Ovary (tissue), 9 donors: Measurements from ENCODE around the gene TIMM21. TPM values are rescaled to one million over a fixed set of nuclear protein-coding genes. Genes with fewer than 3 reads are reported as not detected.

Source experiments
- DNase-seq, 5 donors: peaks; one replicate each; pipeline ENCODE4 v3.0.0-alpha.2; 2019 to 2020
- H3K27ac ChIP-seq, 2 donors: fragments of 200-600 bp; one replicate each; pipeline versions ENCODE4 v1.5.1 to v1.8.0; 2019 to 2022
- H3K27me3 ChIP-seq: fragments of 200-600 bp; one replicate; pipeline ENCODE4 v1.8.0; 2022
- H3K36me3 ChIP-seq: fragments of 200-600 bp; sonication (generic); one replicate; pipeline ENCODE4 v1.5.1; 2019
- H3K4me1 ChIP-seq: one replicate; pipeline ENCODE4 v1.8.1; 2013; ENCODE audit warnings: mild to moderate bottlenecking, moderate library complexity; ENCODE audit not compliant: insufficient read depth
- H3K4me3 ChIP-seq: fragments of 200-600 bp; sonication (generic); one replicate; pipeline ENCODE4 v1.5.1; 2017
- H3K9me3 ChIP-seq, 2 donors: fragments of 200-600 bp in 1 of 2; sonication (generic) in 1 of 2; one replicate each; pipeline versions ENCODE4 v1.5.1 to v1.8.1; 2013 to 2019; ENCODE audit warnings: mild to moderate bottlenecking in 1 of 2, moderate library complexity in 1 of 2
- EP300 ChIP-seq: sonication (generic); formaldehyde crosslinking; IDR thresholded peaks from one replicate; pipeline ENCODE4 v1.6.1; 2017; ENCODE audit warnings: antibody characterized with exemption
- POLR2A ChIP-seq: fragments of 450-650 bp; IDR thresholded peaks from one replicate; pipeline ENCODE4 v1.6.1; 2017; ENCODE audit warnings: antibody characterized with exemption, mild to moderate bottlenecking, moderate library complexity
- WGBS, 3 donors: extraction: QIAGEN DNeasy Blood & Tissue Kit in 1 of 3; methylation state at CpG; one replicate each; pipeline versions ENCODE4 v1.1.5 to v1.1.7; 2013 to 2017; 5-methylcytosine and 5-hydroxymethylcytosine counted together
- intact Hi-C, 4 donors: fragments of 100-400 bp; cut with DNase I; formaldehyde crosslinking; loops; one replicate each; pipeline versions ENCODE4 v1.11.0 to v1.15.1; 2022 to 2023
- polyA plus RNA-seq, 2 donors: library from polyadenylated mRNA; stranded (reverse); fragments of 200-250 nt in 1 of 2; fragments of 350-450 nt in 1 of 2; fragmentation: Illumina TruSeq in 1 of 2; extraction: RNeasy Lipid Tissue Mini Kit (QIAGEN cat#74804) in 1 of 2; gene quantifications; one replicate each; pipeline ENCODE4 v1.2.3, GENCODE V29; 2013 to 2014
- total RNA-seq, 7 donors: library from RNA; depleted of rRNA in 2 of 7; stranded (reverse); fragments of >200 nt in 2 of 7; fragmentation: NEBNext Ultra II Directional in 3 of 7; extraction: Animal tissue kit (Norgen Biotek cat#: 25700) in 3 of 7; gene quantifications; one replicate each; pipeline versions ENCODE4 v1.1.0 to v1.2.4, GENCODE V29; 2016 to 2023
- TF ChIP-seq, protein P1 (sequence below), 3 donors: fragments of 450-650 bp in 2 of 3; fragments of 200-600 bp in 1 of 3; IDR thresholded peaks; one replicate each; pipeline versions ENCODE4 v1.5.1 to v1.8.0; 2016 to 2022; ENCODE audit warnings: antibody characterized with exemption in 3 of 3, mild to moderate bottlenecking in 1 of 3
- donor health status: DM: no; HTN: no; CAD: no; lungs with moderate emphysema.
- donor health status: DM: no; HTN: no; CAD: no.
- donor health status: Bipolar disorder and iron deficiency.
- donor health status: DM: yes; HTN: yes; CAD: no.
- donor health status: DM: no; HTN: no; CAD: no.
- donor health status: DM: yes; HTN: yes; CAD: no.

Gene TIMM21
- total and polyA plus RNA-seq, 9 donors: 12.5 to 49.8 (median 22.9) TPM

DNA sequence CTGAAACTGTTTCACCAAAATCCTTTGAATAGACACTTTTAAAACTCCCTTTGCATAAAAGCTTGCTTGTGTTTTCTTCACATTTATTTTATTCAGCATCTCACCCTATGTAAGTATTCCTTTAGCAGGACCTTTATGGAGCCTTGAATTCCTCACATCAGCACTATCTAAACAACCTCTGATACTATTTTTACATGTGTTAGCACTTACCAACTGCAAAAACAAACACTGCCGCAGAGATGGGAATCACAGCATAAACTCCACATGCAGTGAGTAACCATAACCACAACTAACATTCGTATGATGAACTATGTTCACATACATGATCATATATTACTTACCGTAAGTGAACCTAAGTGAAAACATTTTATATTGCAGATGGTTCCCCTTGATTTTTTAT is 16.1 kb upstream of the TIMM21 start:
- no peak overlapping the region for H3K4me3 ChIP-seq
- H3K27me3 ChIP-seq: no peaks in the 10 kb centered on the region
- intact Hi-C loops: no loop called here
- no peaks in the 10 kb centered on the region for H3K4me1 ChIP-seq
- DNase-seq: no peak
- TF ChIP-seq POLR2A (no peak), EP300 (no peak)
- TF ChIP-seq, protein P1, sequence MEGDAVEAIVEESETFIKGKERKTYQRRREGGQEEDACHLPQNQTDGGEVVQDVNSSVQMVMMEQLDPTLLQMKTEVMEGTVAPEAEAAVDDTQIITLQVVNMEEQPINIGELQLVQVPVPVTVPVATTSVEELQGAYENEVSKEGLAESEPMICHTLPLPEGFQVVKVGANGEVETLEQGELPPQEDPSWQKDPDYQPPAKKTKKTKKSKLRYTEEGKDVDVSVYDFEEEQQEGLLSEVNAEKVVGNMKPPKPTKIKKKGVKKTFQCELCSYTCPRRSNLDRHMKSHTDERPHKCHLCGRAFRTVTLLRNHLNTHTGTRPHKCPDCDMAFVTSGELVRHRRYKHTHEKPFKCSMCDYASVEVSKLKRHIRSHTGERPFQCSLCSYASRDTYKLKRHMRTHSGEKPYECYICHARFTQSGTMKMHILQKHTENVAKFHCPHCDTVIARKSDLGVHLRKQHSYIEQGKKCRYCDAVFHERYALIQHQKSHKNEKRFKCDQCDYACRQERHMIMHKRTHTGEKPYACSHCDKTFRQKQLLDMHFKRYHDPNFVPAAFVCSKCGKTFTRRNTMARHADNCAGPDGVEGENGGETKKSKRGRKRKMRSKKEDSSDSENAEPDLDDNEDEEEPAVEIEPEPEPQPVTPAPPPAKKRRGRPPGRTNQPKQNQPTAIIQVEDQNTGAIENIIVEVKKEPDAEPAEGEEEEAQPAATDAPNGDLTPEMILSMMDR (IDR thresholded peaks at IDR 0.05): no peak
- no peaks in the 10 kb centered on the region for H3K9me3 ChIP-seq
- no peak overlapping the region for H3K27ac ChIP-seq
- no peaks in the 10 kb centered on the region for H3K36me3 ChIP-seq
- WGBS, 3 donors: 72 to 83% (median 74%) methylated on average over 3 of the region's 3 CpGs

DNA sequence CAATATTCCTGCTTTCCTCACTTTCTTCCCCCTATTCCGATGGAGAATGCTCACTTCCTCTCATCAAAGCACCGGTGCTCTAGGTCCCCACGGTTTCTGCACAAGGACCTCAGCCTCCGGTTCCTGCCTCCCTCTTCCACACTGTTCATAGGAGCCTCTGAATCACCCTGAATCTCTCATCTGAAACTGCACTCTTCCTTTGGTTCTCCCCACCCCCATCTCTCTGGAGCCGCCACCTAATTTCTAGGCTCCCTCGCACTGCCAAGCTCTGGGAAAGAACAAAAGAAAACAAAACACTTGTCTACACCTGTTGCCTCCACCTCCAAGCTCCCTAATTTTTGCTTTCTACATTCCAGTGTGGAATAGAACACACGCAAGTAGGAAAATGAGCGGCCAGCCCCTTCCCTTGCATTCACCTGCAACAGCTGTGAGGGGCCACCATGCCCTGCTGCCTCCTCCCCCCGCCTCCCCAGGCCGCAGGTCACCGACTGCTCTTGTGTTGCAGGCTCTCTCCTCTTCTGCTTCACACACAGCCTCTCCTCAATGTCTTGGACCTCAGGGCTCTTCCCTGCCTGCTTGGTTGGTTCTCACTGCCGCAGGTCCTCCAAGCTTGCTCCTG is 10.3 kb upstream of the TIMM21 start:
- DNase-seq: no peak
- H3K4me1 ChIP-seq: no peaks in the 10 kb centered on the region
- H3K27me3 ChIP-seq: no peaks in the 10 kb centered on the region
- intact Hi-C loops: no loop called here
- TF ChIP-seq EP300: no peak
- TF ChIP-seq, protein P1 (IDR thresholded peaks at IDR 0.05): no peak
- no peak for TF ChIP-seq POLR2A
- no peaks in the 10 kb centered on the region for H3K9me3 ChIP-seq
- H3K36me3 ChIP-seq: no peaks in the 10 kb centered on the region
- 83 to 88% (median 86%) methylated on average over 12 of the region's 12 CpGs for whole genome bisulfite sequencing, 3 donors
- H3K27ac ChIP-seq: no peak overlapping the region
- H3K4me3 ChIP-seq: no peak overlapping the region

DNA sequence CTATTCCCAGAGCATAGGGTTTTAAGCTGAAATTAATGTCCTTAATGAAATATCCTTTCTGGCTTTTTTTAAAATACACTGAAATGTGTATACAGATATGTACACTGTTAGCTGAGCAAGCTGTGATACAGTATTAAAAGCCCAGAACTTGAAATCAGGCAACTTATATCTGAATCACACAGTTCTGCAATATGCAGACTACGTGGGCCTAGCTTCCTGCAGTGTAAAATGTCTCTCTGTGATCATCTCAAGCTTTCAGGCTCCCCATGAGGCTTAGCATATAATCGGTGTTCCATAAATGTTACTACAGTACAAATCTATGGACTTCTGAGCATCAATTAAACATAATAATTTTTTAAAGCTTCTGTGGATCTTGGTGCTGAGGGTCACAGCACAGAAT is 8.9 kb upstream of the TIMM21 start:
- 81 to 84% (median 82%) methylated on average over 2 of the region's 2 CpGs for WGBS, 3 donors
- H3K4me3 ChIP-seq: no peak overlapping the region
- TF ChIP-seq, protein P1 (IDR thresholded peaks at IDR 0.05): no peak
- no peak for TF ChIP-seq EP300
- no peak for TF ChIP-seq POLR2A
- no peak overlapping the region for H3K27ac ChIP-seq
- intact Hi-C loops: no loop called here
- no peaks in the 10 kb centered on the region for H3K9me3 ChIP-seq
- no peaks in the 10 kb centered on the region for H3K27me3 ChIP-seq
- DNase-seq: no peak
- no peaks in the 10 kb centered on the region for H3K36me3 ChIP-seq
- H3K4me1 ChIP-seq: no peaks in the 10 kb centered on the region

DNA sequence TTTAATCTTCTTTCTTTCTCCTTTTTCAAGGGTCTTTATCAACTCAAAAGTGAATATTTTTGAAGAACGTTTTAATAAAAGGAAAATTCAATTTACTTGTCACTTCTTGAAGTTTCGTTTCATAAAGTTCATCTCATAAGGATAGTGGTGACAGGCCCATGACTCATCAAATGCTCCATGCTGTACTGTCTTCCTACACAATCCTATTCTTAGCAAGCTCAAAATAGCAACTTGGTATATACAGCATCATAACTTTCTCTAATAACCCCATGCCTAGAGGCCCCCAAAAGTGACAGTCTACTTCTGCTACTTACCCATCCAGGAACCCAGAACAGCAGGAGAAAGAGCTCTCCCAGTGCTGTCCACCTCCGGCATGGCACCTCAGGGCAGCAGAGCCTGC is 8.4 kb upstream of the TIMM21 start:
- 54 to 66% (median 58%) methylated on average over 3 of the region's 3 CpGs for WGBS, 3 donors
- no peaks in the 10 kb centered on the region for H3K36me3 ChIP-seq
- no peaks in the 10 kb centered on the region for H3K4me1 ChIP-seq
- DNase-seq: no peak
- no peak overlapping the region for H3K4me3 ChIP-seq
- TF ChIP-seq EP300 (no peak), POLR2A (no peak)
- TF ChIP-seq, protein P1 (IDR thresholded peaks at IDR 0.05): no peak
- no peaks in the 10 kb centered on the region for H3K27me3 ChIP-seq
- intact Hi-C loops: no loop called here
- no peak overlapping the region for H3K27ac ChIP-seq
- H3K9me3 ChIP-seq: no peaks in the 10 kb centered on the region
